ENCODE data around the gene GPD1. TPM values are rescaled to one million over a fixed set of nuclear protein-coding genes. Genes with fewer than 3 reads are reported as not detected.

The GPD1 gene
- total and polyA plus RNA-seq, 10 of the 15 experiments (the other 5 are each of a cell fraction or from before 2014, with no cell fraction given): 0.04 to 0.61 (median 0.26) TPM; not detected in 1

DNA sequence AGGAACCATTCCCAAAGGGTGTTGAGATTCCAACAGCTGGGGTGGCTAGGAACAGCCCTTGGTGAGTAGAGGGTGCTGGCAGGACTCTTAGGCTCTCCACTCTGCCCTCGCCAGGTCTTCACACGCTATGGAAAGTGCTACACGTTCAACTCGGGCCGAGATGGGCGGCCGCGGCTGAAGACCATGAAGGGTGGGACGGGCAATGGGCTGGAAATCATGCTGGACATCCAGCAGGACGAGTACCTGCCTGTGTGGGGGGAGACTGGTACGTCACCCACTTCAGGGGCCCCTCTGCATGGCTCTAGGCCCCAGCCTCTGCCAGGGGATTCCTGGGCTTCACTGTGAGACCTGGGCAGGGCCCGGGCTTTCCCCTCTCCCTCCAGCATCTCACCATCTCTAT, 26.7 kb upstream of the GPD1 start:
- POLR2A ChIA-PET: no interaction called here
- WGBS (ENCODE audit: insufficient coverage, insufficient replicate concordance, low lambda C conversion rate, missing lambda C conversion rate): 49% methylated on average over 11 of the region's 12 CpGs
- H3K4me1 ChIP-seq (ENCODE audit: control insufficient read depth, insufficient read depth, low read length): no peaks in the 10 kb centered on the region; the same call in 1 of the 2 replicates
- ATAC-seq (0 out of 3 replicates have a peak, but pooled peaks have one; percentile 11), DNase-seq (ENCODE audit: low read depth, low spot score) (no peak), FAIRE-seq (no peak)
- no peaks in the 10 kb centered on the region; a peak in 1 of 4 replicates for H3K27me3 ChIP-seq (replicated peaks in 1 of 2; ENCODE audit: control insufficient read depth in 2 of 2, insufficient read depth in 2 of 2, low read length in 1 of 2)
- no peaks in the 10 kb centered on the region for H4K20me1 ChIP-seq (ENCODE audit: control insufficient read depth, insufficient read depth)
- no peaks in the 10 kb centered on the region for H3K9me3 ChIP-seq (replicated peaks; ENCODE audit: control insufficient read depth, insufficient read depth, low read length)
- no peaks in the 10 kb centered on the region for H3K36me3 ChIP-seq (ENCODE audit: control insufficient read depth in 2 of 2, insufficient read depth in 2 of 2, low read length in 1 of 2)
- SMC1A ChIA-PET (ENCODE audit: uncharacterized antibody, unreplicated experiment): interaction anchor here (0.6 to 1.3 kb wide), 7 partner anchors 13 to 238 kb away, joined by 3 to 6 read pairs (median 3); partner anchors contain the start of gene CERS5
- TF ChIP-seq, protein P1, sequence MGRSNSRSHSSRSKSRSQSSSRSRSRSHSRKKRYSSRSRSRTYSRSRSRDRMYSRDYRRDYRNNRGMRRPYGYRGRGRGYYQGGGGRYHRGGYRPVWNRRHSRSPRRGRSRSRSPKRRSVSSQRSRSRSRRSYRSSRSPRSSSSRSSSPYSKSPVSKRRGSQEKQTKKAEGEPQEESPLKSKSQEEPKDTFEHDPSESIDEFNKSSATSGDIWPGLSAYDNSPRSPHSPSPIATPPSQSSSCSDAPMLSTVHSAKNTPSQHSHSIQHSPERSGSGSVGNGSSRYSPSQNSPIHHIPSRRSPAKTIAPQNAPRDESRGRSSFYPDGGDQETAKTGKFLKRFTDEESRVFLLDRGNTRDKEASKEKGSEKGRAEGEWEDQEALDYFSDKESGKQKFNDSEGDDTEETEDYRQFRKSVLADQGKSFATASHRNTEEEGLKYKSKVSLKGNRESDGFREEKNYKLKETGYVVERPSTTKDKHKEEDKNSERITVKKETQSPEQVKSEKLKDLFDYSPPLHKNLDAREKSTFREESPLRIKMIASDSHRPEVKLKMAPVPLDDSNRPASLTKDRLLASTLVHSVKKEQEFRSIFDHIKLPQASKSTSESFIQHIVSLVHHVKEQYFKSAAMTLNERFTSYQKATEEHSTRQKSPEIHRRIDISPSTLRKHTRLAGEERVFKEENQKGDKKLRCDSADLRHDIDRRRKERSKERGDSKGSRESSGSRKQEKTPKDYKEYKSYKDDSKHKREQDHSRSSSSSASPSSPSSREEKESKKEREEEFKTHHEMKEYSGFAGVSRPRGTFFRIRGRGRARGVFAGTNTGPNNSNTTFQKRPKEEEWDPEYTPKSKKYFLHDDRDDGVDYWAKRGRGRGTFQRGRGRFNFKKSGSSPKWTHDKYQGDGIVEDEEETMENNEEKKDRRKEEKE (IDR thresholded peaks at IDR 0.05): no peak
- TF ChIP-seq FOXK2 (IDR thresholded peaks at IDR 0.05): no peak
- TF ChIP-seq RB1 (IDR thresholded peaks at IDR 0.05; ENCODE audit: borderline replicate concordance): no peak
- TF ChIP-seq RBBP5 (conservative IDR thresholded peaks at IDR 0.05): no peak
- no peak for TF ChIP-seq ZNF592 (IDR thresholded peaks at IDR 0.05)
- TF ChIP-seq EGR1 (IDR thresholded peaks at IDR 0.05; ENCODE audit: borderline replicate concordance in 1 of 2, low read depth in 2 of 2, low read length in 2 of 2): no peak
- TF ChIP-seq BCL3 (IDR thresholded peaks at IDR 0.05; ENCODE audit: borderline replicate concordance, insufficient read depth, low read depth, low read length, poor library complexity, severe bottlenecking): no peak
- TF ChIP-seq BHLHE40 (IDR thresholded peaks at IDR 0.05; ENCODE audit: borderline replicate concordance in 1 of 2, low read depth in 2 of 2, low read length in 1 of 2): no peak
- no peak for TF ChIP-seq EZH2 (IDR thresholded peaks at IDR 0.05; ENCODE audit: borderline replicate concordance, control insufficient read depth, low read depth, low read length)
- TF ChIP-seq NR2F1 (conservative IDR thresholded peaks at IDR 0.05): no peak
- H3K9ac ChIP-seq (ENCODE audit: control insufficient read depth, insufficient read depth, low read length): no peak overlapping the region; the same call in 1 of the 2 replicates
- no peak overlapping the region for H3K27ac ChIP-seq (ENCODE audit: control insufficient read depth, insufficient read depth)
- no peaks in the 10 kb centered on the region for H3K79me2 ChIP-seq (ENCODE audit: control insufficient read depth, insufficient read depth, low read length)
- no peak overlapping the region for H3K4me2 ChIP-seq (ENCODE audit: control insufficient read depth, insufficient read depth)
- H3K4me3 ChIP-seq: no peak overlapping the region
- in situ Hi-C loops (cut with MboI) (no loop called here), intact Hi-C loops (cut with micrococcal nuclease; ENCODE audit: unreplicated experiment) (loop anchor here (10.0 kb wide), 1 partner anchor 328 kb away; the partner anchor contains the start of gene LARP4)
- CTCF ChIA-PET: interaction anchor here (1.0 to 2.1 kb wide), 10 partner anchors 8 to 238 kb away, joined by 3 to 21 read pairs (median 4); partner anchors contain the start of genes COX14 and SMARCD1
- BruUV-seq (replicated peaks): no TSS peak
- H2AFZ ChIP-seq (ENCODE audit: control insufficient read depth, low read depth, low read length): no peak overlapping the region
- RAD21 ChIA-PET (ENCODE audit: unreplicated experiment): interaction anchor here (0.9 to 1.5 kb wide), 5 partner anchors 55 to 237 kb away, joined by 3 to 4 read pairs (median 3); no protein-coding TSS in a partner anchor

Measured in GM12878 (cell line).